Endometrial microvascular endothelial cells (primary cell): ENCODE results near the gene CTIF. TPM values are rescaled to one million over a fixed set of nuclear protein-coding genes. Genes with fewer than 3 reads are reported as not detected.

Experiments
- in situ Hi-C: cut with HindIII; loops from 2 replicates; pipeline ENCODE4 v1.10.0; 2017; ENCODE audit warnings: low sequenced_read_pairs, low pct_unique_long_range_greater_than_20kb; ENCODE audit errors: inconsistent ontology term
- total RNA-seq: library from RNA; depleted of rRNA; stranded (reverse); fragments of >200 nt; gene quantifications from one replicate; pipeline ENCODE4 v1.2.3, GENCODE V29; 2015; ENCODE audit errors: inconsistent ontology term

CTIF gene
- total RNA-seq, 1 donor from 2014 or later = 13.2 TPM

DNA sequence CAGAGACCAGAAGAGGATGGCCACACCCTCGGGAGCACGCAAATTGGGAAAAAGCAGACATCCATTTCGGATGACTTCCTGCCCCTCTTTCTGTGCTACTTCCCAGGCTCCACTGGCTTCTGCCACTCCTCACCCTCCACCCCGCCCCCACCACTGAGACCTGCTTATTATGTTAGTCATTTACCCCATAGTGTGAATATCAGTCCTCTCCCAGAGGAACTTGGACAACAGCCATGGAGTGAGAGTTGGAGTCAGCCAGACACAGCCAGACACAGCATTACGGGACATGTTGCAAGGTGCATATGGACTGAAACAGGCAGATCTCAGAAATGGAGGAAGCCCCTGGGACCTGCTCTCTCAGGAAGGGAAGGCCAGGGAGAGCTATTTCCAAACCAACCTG, 51.8 kb downstream of the CTIF start:
- in situ Hi-C loops = no loop called here

- in situ Hi-C loops = no loop called here
These were observed 53.8 kb downstream of the CTIF start for GRCh38 chr18:48592540-48593171.

DNA sequence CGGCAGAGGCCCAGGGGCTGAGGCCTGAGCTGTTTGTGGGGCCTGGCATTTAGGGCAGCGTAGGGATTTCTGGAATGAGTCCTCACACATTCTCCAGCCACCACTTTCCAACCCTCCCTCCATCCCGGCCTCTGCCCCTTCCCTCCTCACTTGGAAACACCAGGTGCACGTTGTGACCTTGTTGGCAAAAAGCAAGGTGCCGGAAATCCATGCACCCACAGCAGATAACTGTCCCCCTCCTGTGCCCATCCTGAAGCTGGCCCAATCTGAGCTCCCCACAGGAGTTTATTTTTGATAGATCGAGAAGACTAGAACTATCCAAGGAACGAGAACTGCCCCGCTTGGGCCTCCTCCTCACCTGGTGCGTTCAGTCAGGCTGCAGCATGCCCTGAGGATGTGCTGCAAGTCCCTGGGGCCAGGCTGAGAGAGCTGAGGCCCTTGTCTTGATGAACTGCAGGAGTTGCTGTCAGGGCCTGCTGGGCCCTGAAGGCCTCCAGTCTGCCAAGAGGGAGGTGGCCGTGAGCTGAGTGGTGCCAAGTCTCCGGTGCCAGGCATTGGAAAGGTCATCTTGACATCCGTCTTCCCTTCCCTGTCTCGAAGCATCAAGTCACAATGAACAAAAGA, 55.8 kb downstream of the CTIF start:
- in situ Hi-C loops = no loop called here

DNA sequence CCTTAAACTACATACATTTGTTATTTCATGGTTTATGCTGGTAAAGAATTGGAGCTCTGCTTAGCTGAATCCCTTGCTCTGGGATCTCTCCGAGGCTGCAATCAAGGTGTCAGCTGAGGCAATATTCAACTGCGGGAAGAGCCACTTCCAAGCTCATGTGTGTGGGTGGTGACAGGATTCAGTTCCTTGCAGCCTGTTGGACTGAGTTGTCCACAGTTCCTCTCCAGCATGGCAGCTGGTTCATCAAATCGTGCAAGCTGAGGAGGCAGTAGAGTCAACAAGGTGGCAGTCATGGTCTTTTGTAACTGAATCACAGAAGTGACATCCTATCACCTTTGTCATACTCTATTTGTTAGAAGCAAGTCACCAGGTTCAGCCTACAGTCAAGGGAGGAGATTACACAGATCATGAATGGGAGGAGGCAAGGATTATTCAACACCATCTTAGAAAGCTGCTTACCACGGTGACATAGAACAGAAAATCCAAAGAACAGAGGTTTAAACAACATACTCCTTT, 56.9 kb downstream of the CTIF start:
- in situ Hi-C loops = no loop called here

DNA sequence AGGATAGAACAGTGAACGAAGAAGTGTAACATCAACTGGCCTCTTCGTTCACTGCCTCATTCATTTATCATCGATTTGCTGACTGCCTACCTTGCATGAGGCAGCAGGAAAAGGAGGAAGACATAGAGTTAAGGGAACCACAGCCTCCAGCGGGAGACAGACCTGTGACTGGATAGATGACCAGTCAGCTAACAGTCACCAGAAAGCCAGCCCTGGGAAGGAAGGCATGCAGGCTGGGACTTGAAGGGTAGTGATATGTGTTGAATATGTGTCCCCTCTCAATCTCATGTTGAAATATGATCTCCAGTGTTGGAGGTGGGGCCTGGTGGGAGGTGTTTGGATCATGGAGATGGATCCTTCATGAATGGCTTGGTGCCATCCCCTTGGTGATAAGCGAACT, 58.3 kb downstream of the CTIF start:
- in situ Hi-C loops = no loop called here

DNA sequence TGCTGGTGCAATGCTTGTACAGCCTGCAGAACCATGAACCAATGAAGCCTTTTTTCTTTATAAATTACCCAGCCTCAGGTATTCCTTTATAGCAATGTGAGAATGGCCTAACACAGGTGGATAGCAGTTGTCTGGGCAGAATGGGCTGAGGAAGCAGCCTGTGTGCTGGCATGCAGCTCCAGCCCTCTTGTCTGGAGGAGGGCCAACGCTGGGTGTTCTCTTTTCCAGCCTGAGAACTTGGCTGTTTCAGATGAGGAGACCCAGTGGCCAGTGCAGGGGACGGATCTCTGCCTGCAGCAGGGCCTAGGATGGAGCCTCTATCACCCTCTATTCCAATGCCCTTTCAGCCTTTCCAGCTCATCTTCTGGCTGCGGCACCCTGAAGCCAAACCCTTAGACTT, 58.8 kb downstream of the CTIF start:
- in situ Hi-C loops = no loop called here

GRCh38 chr18:48599391-48599790, 60.6 kb downstream of the CTIF start:
- in situ Hi-C loops = no loop called here

DNA sequence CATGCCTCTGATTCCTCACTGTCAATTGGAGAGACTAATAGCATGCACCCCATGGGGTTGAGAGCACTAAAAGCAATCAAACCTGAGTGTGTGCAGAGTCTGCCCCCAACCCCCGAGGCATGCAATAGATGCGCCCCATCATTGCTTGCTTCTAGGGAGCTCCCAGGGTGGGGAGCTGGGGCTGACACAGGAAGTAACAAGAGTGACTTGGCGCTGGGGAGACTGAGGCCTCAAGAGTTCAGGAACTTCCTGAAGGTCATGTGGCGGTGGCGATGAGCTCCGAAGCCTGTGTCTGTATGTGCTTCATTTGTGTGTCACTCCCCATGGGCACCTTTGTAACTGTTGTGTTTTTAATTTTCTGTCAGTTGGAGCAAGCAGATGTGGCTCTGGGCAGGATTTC, 61.2 kb downstream of the CTIF start:
- in situ Hi-C loops = no loop called here

- in situ Hi-C loops = no loop called here
These were observed 61.7 kb downstream of the CTIF start for GRCh38 chr18:48600456-48601090.

- in situ Hi-C loops = no loop called here
These were observed 62.5 kb downstream of the CTIF start for GRCh38 chr18:48601343-48601742.

DNA sequence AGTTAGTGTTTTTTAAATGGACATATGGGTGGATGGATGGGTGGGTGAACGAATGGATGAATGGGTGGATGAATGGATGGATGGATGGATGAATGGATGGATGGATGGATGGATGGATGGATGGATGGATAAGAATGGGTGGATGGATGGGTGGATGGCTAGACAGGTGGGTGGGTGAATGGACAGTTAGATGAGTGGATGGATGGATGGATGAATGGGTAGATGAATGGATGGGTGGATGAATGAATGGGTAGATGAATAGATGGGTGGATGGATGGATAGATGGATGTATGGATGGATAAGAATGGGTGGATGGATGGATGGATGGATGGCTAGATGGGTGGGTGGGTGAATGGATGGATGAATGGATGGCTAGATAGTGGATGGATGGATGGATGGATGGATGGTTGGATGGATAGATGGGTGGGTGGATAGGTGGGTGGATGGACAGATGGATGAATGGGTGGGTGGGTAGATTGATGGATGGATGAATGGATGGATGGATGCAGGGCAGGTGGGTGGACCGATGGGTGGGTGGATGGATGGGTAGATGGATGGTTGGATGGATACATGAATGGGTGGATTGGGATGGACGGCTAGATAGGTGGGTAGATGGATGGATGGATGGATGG, 64.0 kb downstream of the CTIF start:
- in situ Hi-C loops = no loop called here

GRCh38 chr18:48605408-48605845, 66.6 kb downstream of the CTIF start:
- in situ Hi-C loops = no loop called here

DNA sequence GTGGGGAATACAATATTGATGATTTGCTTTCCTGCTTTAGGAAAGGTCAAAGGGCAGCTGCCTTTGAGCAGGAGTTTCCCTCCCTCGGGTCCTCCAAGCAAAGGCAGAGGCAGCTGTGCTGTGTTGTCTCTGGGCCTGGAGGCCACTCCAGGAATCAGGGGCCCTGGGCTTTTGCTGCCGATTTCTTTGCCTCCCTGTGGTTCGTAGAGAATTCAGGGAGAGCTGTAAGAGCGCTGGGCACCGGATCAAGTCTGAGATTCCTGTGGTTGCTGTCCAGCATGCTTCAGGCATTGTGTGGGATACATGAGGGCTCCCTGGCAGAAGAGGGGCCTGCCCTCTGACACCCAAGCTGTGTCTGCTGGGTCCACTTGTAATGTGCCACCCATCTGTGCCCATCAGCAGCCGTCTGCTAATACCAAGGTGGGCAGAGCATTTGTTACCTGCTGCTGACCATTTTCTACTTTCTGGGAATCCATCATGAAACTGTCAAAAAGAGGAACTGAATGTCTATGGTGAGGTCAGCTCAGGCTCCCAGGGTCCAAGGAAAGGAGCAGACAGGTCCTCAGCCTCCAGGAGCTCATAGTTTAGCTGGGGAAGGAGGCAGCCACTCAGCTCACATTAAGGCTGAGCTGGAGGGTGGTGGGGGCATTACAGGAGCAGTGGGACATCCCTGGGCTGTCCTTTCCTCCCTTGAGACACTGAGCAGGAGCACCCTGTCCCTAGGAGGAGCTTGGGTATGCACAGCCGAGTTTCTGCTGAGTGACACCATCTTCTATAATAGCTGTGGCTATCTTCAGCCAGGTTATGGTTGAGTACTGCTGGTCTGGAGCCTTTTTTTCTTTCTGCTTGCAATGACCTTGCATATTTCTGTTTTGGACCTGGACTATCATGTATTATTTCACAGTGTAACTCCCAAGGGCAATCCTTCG, 68.5 kb downstream of the CTIF start:
- in situ Hi-C loops = no loop called here

- in situ Hi-C loops = no loop called here
These were observed 69.8 kb downstream of the CTIF start for GRCh38 chr18:48608581-48608980.

- in situ Hi-C loops = no loop called here
These were observed 70.3 kb downstream of the CTIF start for GRCh38 chr18:48609114-48609513.

- in situ Hi-C loops = no loop called here
These were observed 71.3 kb downstream of the CTIF start for GRCh38 chr18:48609820-48610815.

DNA sequence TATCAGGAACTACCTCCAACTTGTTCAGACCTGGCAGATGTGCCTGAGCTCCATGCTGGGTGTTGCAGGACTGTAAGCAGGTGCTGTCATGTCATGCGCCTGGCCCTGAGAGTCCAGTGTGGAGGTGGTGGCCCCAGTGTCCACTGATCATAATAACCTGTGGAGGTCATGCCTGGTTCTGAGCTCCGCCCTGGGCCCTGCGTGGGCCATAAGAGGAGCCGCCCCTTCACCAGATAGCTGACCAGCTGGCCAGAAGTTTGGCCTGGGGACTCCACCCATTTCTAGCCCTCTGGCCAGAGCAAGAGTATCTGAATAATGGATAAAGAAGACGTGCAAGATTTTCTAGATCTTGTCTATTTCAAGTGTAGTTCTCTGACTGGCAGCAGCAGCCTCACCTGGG, 72.4 kb downstream of the CTIF start:
- in situ Hi-C loops = no loop called here
